IMR-90 (cell line): Measurements from ENCODE around the gene CUBN. TPM values are rescaled to one million over a fixed set of nuclear protein-coding genes. Genes with fewer than 3 reads are reported as not detected.

ENCODE experiments used
- ATAC-seq: fragments of 200-7000 bp; cut with Tn5 transposase; 2 replicates; pipeline ENCODE4 v1.9.1; 2020; ENCODE audit warnings: low read depth, mild to moderate bottlenecking, moderate library complexity
- BruUV-seq: library from RNA; stranded (reverse); fragments of 400-500 nt; replicated peaks from 2 replicates; lab custom pipeline; 2021; lab: Mats Ljungman, UMichigan
- CTCF ChIA-PET: fragments of 300-600 bp; formaldehyde crosslinking; extraction: SDS; loops from one replicate; lab custom pipeline; 2021; ENCODE audit warnings: antibody characterized with exemption; lab: Yijun Ruan, JAX
- POLR2A ChIA-PET: fragments of 300-600 bp; sonication (Branson Sonifier 250); formaldehyde crosslinking; loops from one replicate; lab custom pipeline; 2022; ENCODE audit warnings: antibody characterized with exemption; ENCODE audit not compliant: unreplicated experiment; lab: Charles Lee
- DNase-seq: peaks from one replicate; pipeline ENCODE4 v3.0.0; 2013
- H2AFZ ChIP-seq: replicated peaks from 2 replicates; pipeline ENCODE3; 2013; ENCODE audit warnings: low read length, mild to moderate bottlenecking; ENCODE audit not compliant: poor library complexity
- H2AK5ac ChIP-seq: 2 replicates; pipeline ENCODE4 v1.6.1; 2013; ENCODE audit warnings: low read depth, low read length, inconsistent platforms
- H2AK9ac ChIP-seq: replicated peaks from 2 replicates; pipeline ENCODE3; 2013; ENCODE audit warnings: mild to moderate bottlenecking, low read depth, low read length, moderate library complexity; ENCODE audit not compliant: poor library complexity
- H2BK120ac ChIP-seq: 2 replicates; pipeline ENCODE4 v1.6.1; 2013; ENCODE audit warnings: low read depth, low read length, inconsistent platforms
- H2BK15ac ChIP-seq: 3 replicates; pipeline ENCODE4 v1.6.1; 2013; ENCODE audit warnings: low read depth, low read length, inconsistent platforms
- H2BK20ac ChIP-seq: 2 replicates; pipeline ENCODE4 v1.6.1; 2013; ENCODE audit warnings: low read depth, mild to moderate bottlenecking, inconsistent platforms, low read length, moderate library complexity
- H2BK5ac ChIP-seq: 2 replicates; pipeline ENCODE4 v1.6.1; 2013; ENCODE audit warnings: mild to moderate bottlenecking, low read depth, low read length, inconsistent platforms; ENCODE audit not compliant: poor library complexity, severe bottlenecking
- H3K14ac ChIP-seq: replicated peaks from 2 replicates; pipeline ENCODE4 v1.6.1; 2013; ENCODE audit warnings: low read depth, low read length, inconsistent platforms
- H3K18ac ChIP-seq: 2 replicates; pipeline ENCODE4 v1.6.1; 2013; ENCODE audit warnings: low read depth, low read length, control low read depth
- H3K23ac ChIP-seq: 2 replicates; pipeline ENCODE4 v1.6.1; 2013; ENCODE audit warnings: low read depth, low read length, inconsistent platforms
- H3K27ac ChIP-seq: 2 replicates; pipeline ENCODE4 v1.5.1; 2013; ENCODE audit warnings: mild to moderate bottlenecking, control low read depth, low read length; ENCODE audit not compliant: insufficient read depth
- H3K27me3 ChIP-seq: 2 replicates; pipeline ENCODE4 v1.6.1; 2013; ENCODE audit warnings: low read length; ENCODE audit not compliant: control insufficient read depth, insufficient read depth
- H3K36me3 ChIP-seq: 2 replicates; pipeline ENCODE4 v1.6.1; 2013; ENCODE audit warnings: low read length, mixed read lengths; ENCODE audit not compliant: control insufficient read depth, insufficient read depth
- H3K4ac ChIP-seq: 2 replicates; pipeline ENCODE4 v1.6.1; 2013; ENCODE audit warnings: low read depth, low read length, inconsistent platforms
- H3K4me1 ChIP-seq: 2 replicates; pipeline ENCODE4 v1.6.1; 2013; ENCODE audit warnings: low read length, mixed read lengths; ENCODE audit not compliant: control insufficient read depth, insufficient read depth
- H3K4me2 ChIP-seq: 2 replicates; pipeline ENCODE4 v1.6.1; 2013; ENCODE audit warnings: low read depth, mild to moderate bottlenecking, control low read depth, low read length, moderate library complexity
- H3K4me3 ChIP-seq: 2 replicates; pipeline ENCODE4 v1.5.1; 2013; ENCODE audit warnings: low read depth, mild to moderate bottlenecking, control low read depth, low read length, moderate library complexity; ENCODE audit not compliant: insufficient read depth
- H3K56ac ChIP-seq: 2 replicates; pipeline ENCODE4 v1.6.1; 2013; ENCODE audit warnings: low read length, inconsistent platforms; ENCODE audit not compliant: insufficient read depth; ENCODE audit errors: extremely low read depth
- H3K79me1 ChIP-seq, 2 experiments: 2 replicates each; pipeline ENCODE4 v1.6.1; 2013; ENCODE audit warnings: low read length in 2 of 2, inconsistent platforms in 1 of 2, low read depth in 1 of 2
- H3K9ac ChIP-seq: 2 replicates; pipeline ENCODE4 v1.6.1; 2013; ENCODE audit warnings: low read depth, low read length, control low read depth
- H3K9me1 ChIP-seq: 2 replicates; pipeline ENCODE4 v1.6.1; 2013; ENCODE audit warnings: low read length, inconsistent platforms; ENCODE audit not compliant: insufficient read depth
- H3K9me3 ChIP-seq: 2 replicates; pipeline ENCODE4 v1.6.1; 2013; ENCODE audit warnings: low read length; ENCODE audit not compliant: control insufficient read depth, insufficient read depth
- H4K20me1 ChIP-seq: 2 replicates; pipeline ENCODE4 v1.6.1; 2013; ENCODE audit warnings: low read length, inconsistent platforms; ENCODE audit not compliant: insufficient read depth
- H4K5ac ChIP-seq: 2 replicates; pipeline ENCODE4 v1.6.1; 2013; ENCODE audit warnings: mild to moderate bottlenecking, low read depth, low read length, control low read depth
- H4K8ac ChIP-seq, 2 experiments: 2 replicates each; pipeline ENCODE4 v1.6.1; 2013; ENCODE audit warnings: low read depth in 2 of 2, low read length in 2 of 2, control low read depth in 1 of 2, inconsistent platforms in 1 of 2
- H4K91ac ChIP-seq: 2 replicates; pipeline ENCODE4 v1.6.1; 2013; ENCODE audit warnings: low read depth, low read length, inconsistent platforms; ENCODE audit not compliant: insufficient read depth
- BHLHE40 ChIP-seq: fragments of 150-350 bp; IDR thresholded peaks from 2 replicates; pipeline ENCODE4 v1.6.1; 2016; ENCODE audit warnings: mild to moderate bottlenecking, low read depth, low read length
- CEBPB ChIP-seq: IDR thresholded peaks from 2 replicates; pipeline ENCODE4 v1.6.1; 2012; ENCODE audit warnings: low read depth, low read length, improper control_type of control experiment
- CHD1 ChIP-seq: IDR thresholded peaks from 2 replicates; pipeline ENCODE4 v1.6.1; 2012; ENCODE audit warnings: low read depth, low read length, improper control_type of control experiment
- FOS ChIP-seq: fragments of 150-350 bp; IDR thresholded peaks from 2 replicates; pipeline ENCODE4 v1.6.1; 2016; ENCODE audit warnings: low read depth, low read length
- MAFK ChIP-seq: IDR thresholded peaks from 2 replicates; pipeline ENCODE4 v1.6.1; 2012; ENCODE audit warnings: low read depth, low read length, improper control_type of control experiment
- MAZ ChIP-seq: IDR thresholded peaks from 2 replicates; pipeline ENCODE4 v1.6.1; 2012; ENCODE audit warnings: low read depth, mild to moderate bottlenecking, low read length, improper control_type of control experiment, moderate library complexity, borderline replicate concordance
- MXI1 ChIP-seq: IDR thresholded peaks from 2 replicates; pipeline ENCODE4 v1.6.1; 2012; ENCODE audit warnings: low read depth, mild to moderate bottlenecking, low read length, moderate library complexity, borderline replicate concordance
- NFE2L2 ChIP-seq: fragments of 150-350 bp; IDR thresholded peaks from 2 replicates; pipeline ENCODE4 v1.6.1; 2016; ENCODE audit warnings: low read depth, mild to moderate bottlenecking, low read length
- POLR2A ChIP-seq: IDR thresholded peaks from 2 replicates; pipeline ENCODE4 v1.6.1; 2012; ENCODE audit warnings: mild to moderate bottlenecking, low read depth, low read length
- RAD21 ChIP-seq: IDR thresholded peaks from 2 replicates; pipeline ENCODE4 v1.6.1; 2012; ENCODE audit warnings: low read length, improper control_type of control experiment
- RCOR1 ChIP-seq: IDR thresholded peaks from 2 replicates; pipeline ENCODE4 v1.6.1; 2012; ENCODE audit warnings: mild to moderate bottlenecking, low read length, improper control_type of control experiment; ENCODE audit not compliant: insufficient replicate concordance
- RFX5 ChIP-seq: IDR thresholded peaks from 2 replicates; pipeline ENCODE4 v1.8.0; 2012; ENCODE audit warnings: low read depth, mild to moderate bottlenecking, low read length, moderate library complexity
- SMC3 ChIP-seq: fragments of 150-350 bp; IDR thresholded peaks from 2 replicates; pipeline ENCODE4 v1.6.1; 2016; ENCODE audit warnings: low read depth, mild to moderate bottlenecking, antibody characterized with exemption, low read length, moderate library complexity
- WGBS, 2 experiments: methylation state at CpG; one replicate each; pipeline versions ENCODE4 v1.1.5 to v1.1.7; 2013; ENCODE audit warnings: missing lambda C conversion rate in 2 of 2; ENCODE audit not compliant: insufficient read length in 1 of 2; ENCODE audit errors: extremely low coverage in 2 of 2; 5-methylcytosine and 5-hydroxymethylcytosine counted together
- dilution Hi-C: fragments of 300-500 bp; cut with HindIII; formaldehyde crosslinking; loops from one replicate; pipeline ENCODE4 v1.14.3; 2018; ENCODE audit warnings: low sequenced_read_pairs; ENCODE audit not compliant: unreplicated experiment
- in situ Hi-C: fragments of 300-500 bp; cut with MboI; formaldehyde crosslinking; loops from 3 replicates; pipeline ENCODE4 v1.14.3; 2019; ENCODE audit warnings: low sequenced_read_pairs, inconsistent platforms, mixed read lengths
- intact Hi-C: fragments of 100-400 bp; cut with micrococcal nuclease; formaldehyde crosslinking; loops from 2 replicates; pipeline ENCODE4 v1.10.0; 2022
- polyA plus RNA-seq, 3 experiments: library from polyadenylated mRNA; depleted of rRNA; stranded (reverse); fragments of >200 nt; gene quantifications; 2 replicates each; pipeline ENCODE4 v1.2.3, GENCODE V29; 2012; ENCODE audit warnings: low replicate concordance in 1 of 3
- total RNA-seq: library from RNA; depleted of rRNA; stranded (reverse); fragments of >200 nt; gene quantifications from 2 replicates; pipeline ENCODE4 v1.2.3, GENCODE V29; 2012
- TF ChIP-seq, protein P1 (sequence below): fragments of 150-350 bp; IDR thresholded peaks from 2 replicates; pipeline ENCODE4 v1.6.1; 2017; ENCODE audit warnings: mild to moderate bottlenecking, antibody characterized with exemption, low read length, low read depth
- TF ChIP-seq, protein P2 (sequence below): conservative IDR thresholded peaks from 2 replicates; pipeline ENCODE4 v1.5.1; 2012; ENCODE audit warnings: mild to moderate bottlenecking, low read depth, low read length, improper control_type of control experiment
- TF ChIP-seq, protein P3 (sequence below): fragments of 150-350 bp; IDR thresholded peaks from 2 replicates; pipeline ENCODE4 v1.6.1; 2016; ENCODE audit warnings: low read depth, mild to moderate bottlenecking, low read length, moderate library complexity, borderline replicate concordance

The CUBN gene
- total and polyA plus RNA-seq, 2 of the 4 experiments (the other 2 are of a cell fraction), result 0.19 to 0.54 TPM

DNA sequence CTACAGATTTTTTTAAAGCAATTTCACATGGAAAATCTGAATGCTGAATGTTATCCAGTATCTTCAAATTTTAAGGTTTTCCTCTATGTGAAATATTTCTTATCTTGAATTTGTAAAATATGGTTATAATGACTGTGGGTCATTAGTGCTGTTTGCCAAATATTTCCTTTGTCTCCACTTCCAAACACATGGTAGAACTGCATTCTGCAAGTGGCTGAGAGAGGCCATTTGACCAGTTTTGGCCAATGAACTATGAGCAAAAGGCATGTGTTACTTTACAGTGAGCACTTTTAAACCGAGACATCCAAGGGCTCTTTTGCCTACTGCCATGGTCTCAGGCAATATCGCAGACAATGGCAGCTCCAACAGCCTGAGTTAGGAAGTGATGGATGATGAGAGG, 195.2 kb downstream of the CUBN start:
- no peaks in the 10 kb centered on the region for H3K27me3 ChIP-seq
- peak overlapping the region; percentile 16; the same call in 1 of the 2 replicates for H3K23ac ChIP-seq
- ChIA-PET CTCF (no interaction called here), POLR2A (no interaction called here)
- no peak overlapping the region for H4K91ac ChIP-seq
- H3K4me1 ChIP-seq, result peaks cover 2% of the 10 kb centered on the region; the same call in 1 of the 2 replicates
- no peak overlapping the region for H4K5ac ChIP-seq
- no peaks in the 10 kb centered on the region for H3K36me3 ChIP-seq
- H3K9me1 ChIP-seq, result peaks cover 8% of the 10 kb centered on the region
- no peak overlapping the region for H2BK5ac ChIP-seq
- no peak overlapping the region for H4K8ac ChIP-seq
- H3K4ac ChIP-seq, result 0 out of 2 replicates have a peak overlapping the region, but pooled peaks have one; percentile 16
- H2AK5ac ChIP-seq, result peak overlapping the region; percentile 43; the same call in 1 of the 2 replicates
- H3K4me2 ChIP-seq, result no peak overlapping the region
- no CpG with 5 or more reads among the region's 2 CpGs for WGBS, 2 experiments
- no peak overlapping the region for H2AK9ac ChIP-seq
- no peak overlapping the region for H2BK120ac ChIP-seq
- dilution Hi-C loops, result no loop called here
- no peak overlapping the region for H3K9ac ChIP-seq
- 0 out of 2 replicates have a peak overlapping the region, but pooled peaks have one; percentile 21 for H3K14ac ChIP-seq
- peak overlapping the region; percentile 51 for H2AFZ ChIP-seq
- no peak overlapping the region for H3K27ac ChIP-seq
- DNase-seq, result no peak
- H2BK15ac ChIP-seq, result 0 out of 3 replicates have a peak overlapping the region, but pooled peaks have one; percentile 70
- H3K79me1 ChIP-seq, result no peaks in the 10 kb centered on the region
- H3K9me3 ChIP-seq, result no peaks in the 10 kb centered on the region
- H4K20me1 ChIP-seq, result no peaks in the 10 kb centered on the region
- BruUV-seq, result no TSS peak
- no peak for ATAC-seq
- H2BK20ac ChIP-seq, result no peak overlapping the region
- intact Hi-C loops, result no loop called here
- H3K56ac ChIP-seq, result no peak overlapping the region
- in situ Hi-C loops, result no loop called here
- no peak for TF ChIP-seq CHD1
- no peak for TF ChIP-seq MXI1
- no peak for TF ChIP-seq FOS
- TF ChIP-seq POLR2A, result no peak
- TF ChIP-seq CEBPB, result no peak
- TF ChIP-seq NFE2L2, result no peak
- TF ChIP-seq, protein P1, sequence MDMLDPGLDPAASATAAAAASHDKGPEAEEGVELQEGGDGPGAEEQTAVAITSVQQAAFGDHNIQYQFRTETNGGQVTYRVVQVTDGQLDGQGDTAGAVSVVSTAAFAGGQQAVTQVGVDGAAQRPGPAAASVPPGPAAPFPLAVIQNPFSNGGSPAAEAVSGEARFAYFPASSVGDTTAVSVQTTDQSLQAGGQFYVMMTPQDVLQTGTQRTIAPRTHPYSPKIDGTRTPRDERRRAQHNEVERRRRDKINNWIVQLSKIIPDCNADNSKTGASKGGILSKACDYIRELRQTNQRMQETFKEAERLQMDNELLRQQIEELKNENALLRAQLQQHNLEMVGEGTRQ, result no peak
- TF ChIP-seq RAD21, result no peak
- TF ChIP-seq, protein P2, sequence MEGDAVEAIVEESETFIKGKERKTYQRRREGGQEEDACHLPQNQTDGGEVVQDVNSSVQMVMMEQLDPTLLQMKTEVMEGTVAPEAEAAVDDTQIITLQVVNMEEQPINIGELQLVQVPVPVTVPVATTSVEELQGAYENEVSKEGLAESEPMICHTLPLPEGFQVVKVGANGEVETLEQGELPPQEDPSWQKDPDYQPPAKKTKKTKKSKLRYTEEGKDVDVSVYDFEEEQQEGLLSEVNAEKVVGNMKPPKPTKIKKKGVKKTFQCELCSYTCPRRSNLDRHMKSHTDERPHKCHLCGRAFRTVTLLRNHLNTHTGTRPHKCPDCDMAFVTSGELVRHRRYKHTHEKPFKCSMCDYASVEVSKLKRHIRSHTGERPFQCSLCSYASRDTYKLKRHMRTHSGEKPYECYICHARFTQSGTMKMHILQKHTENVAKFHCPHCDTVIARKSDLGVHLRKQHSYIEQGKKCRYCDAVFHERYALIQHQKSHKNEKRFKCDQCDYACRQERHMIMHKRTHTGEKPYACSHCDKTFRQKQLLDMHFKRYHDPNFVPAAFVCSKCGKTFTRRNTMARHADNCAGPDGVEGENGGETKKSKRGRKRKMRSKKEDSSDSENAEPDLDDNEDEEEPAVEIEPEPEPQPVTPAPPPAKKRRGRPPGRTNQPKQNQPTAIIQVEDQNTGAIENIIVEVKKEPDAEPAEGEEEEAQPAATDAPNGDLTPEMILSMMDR, result no peak
- TF ChIP-seq BHLHE40, result no peak
- no peak for TF ChIP-seq RCOR1
- no peak for TF ChIP-seq MAZ
- no peak for TF ChIP-seq MAFK
- no peak for TF ChIP-seq SMC3
- TF ChIP-seq, protein P3, sequence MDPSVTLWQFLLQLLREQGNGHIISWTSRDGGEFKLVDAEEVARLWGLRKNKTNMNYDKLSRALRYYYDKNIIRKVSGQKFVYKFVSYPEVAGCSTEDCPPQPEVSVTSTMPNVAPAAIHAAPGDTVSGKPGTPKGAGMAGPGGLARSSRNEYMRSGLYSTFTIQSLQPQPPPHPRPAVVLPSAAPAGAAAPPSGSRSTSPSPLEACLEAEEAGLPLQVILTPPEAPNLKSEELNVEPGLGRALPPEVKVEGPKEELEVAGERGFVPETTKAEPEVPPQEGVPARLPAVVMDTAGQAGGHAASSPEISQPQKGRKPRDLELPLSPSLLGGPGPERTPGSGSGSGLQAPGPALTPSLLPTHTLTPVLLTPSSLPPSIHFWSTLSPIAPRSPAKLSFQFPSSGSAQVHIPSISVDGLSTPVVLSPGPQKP, result no peak
- TF ChIP-seq RFX5, result no peak
- H3K4me3 ChIP-seq, result no peak overlapping the region
- no peak overlapping the region for H3K18ac ChIP-seq
